Endothelial cell of umbilical vein (primary cell): ENCODE data around the gene ATCAY. TPM values are rescaled to one million over a fixed set of nuclear protein-coding genes. Genes with fewer than 3 reads are reported as not detected.

Experiments used
- BruUV-seq: library from RNA; stranded (reverse); fragments of 400-500 nt; replicated peaks from 2 replicates; lab custom pipeline; 2021; lab: Mats Ljungman, UMichigan
- CTCF ChIA-PET: fragments of 300-600, 350-600 bp; sonication (Branson Sonifier 250); formaldehyde crosslinking; loops from one replicate; lab custom pipeline; 2021; ENCODE audit warnings: antibody characterized with exemption, inconsistent platforms; lab: Charles Lee
- POLR2A ChIA-PET: fragments of 300-600, 350-600 bp; sonication (Branson Sonifier 250); formaldehyde crosslinking; loops from one replicate; lab custom pipeline; 2021; ENCODE audit warnings: antibody characterized with exemption, inconsistent platforms; lab: Charles Lee
- DNase-seq: peaks from one replicate; pipeline ENCODE4 v3.0.0-alpha.2; 2011; ENCODE audit warnings: low read depth, low spot score
- FAIRE-seq: peaks from 2 replicates; lab custom pipeline; 2011; peaks lifted over from hg19 to GRCh38; lab: Jason Lieb, UNC
- H2AFZ ChIP-seq: 2 replicates; pipeline ENCODE4 v1.6.0; 2012; ENCODE audit warnings: low read depth, low read length, control low read depth, inconsistent platforms
- H3K27ac ChIP-seq: 2 replicates; pipeline ENCODE4 v1.5.1; 2011; ENCODE audit warnings: low read depth, mild to moderate bottlenecking, control low read depth, low read length, moderate library complexity; ENCODE audit not compliant: insufficient read depth
- H3K27me3 ChIP-seq, 2 experiments: 2 replicates each; pipeline versions ENCODE4 v1.6.0 to v1.6.1; 2011; ENCODE audit warnings: low read length in 2 of 2, mixed read lengths in 1 of 2; ENCODE audit not compliant: control insufficient read depth in 2 of 2, insufficient read depth in 2 of 2
- H3K36me3 ChIP-seq, 2 experiments: 2 replicates in 1 of 2; 3 replicates in 1 of 2; pipeline ENCODE4 v1.5.1; 2011; ENCODE audit warnings: low read length in 2 of 2, mild to moderate bottlenecking in 1 of 2, moderate library complexity in 1 of 2; ENCODE audit not compliant: control insufficient read depth in 2 of 2, insufficient read depth in 2 of 2; ENCODE audit errors: extremely low read depth in 1 of 2
- H3K4me1 ChIP-seq: 3 replicates; pipeline ENCODE4 v1.5.1; 2011; ENCODE audit warnings: mild to moderate bottlenecking, low read length; ENCODE audit not compliant: control insufficient read depth, insufficient read depth; ENCODE audit errors: extremely low read depth
- H3K4me2 ChIP-seq: 2 replicates; pipeline ENCODE4 v1.6.1; 2011; ENCODE audit warnings: low read length, control low read depth, mixed read lengths; ENCODE audit not compliant: insufficient read depth
- H3K4me3 ChIP-seq, 3 experiments: fragments of 200-600 bp in 1 of 3; sonication (generic), shearing (Covaris generic) in 1 of 3; replicated peaks in 1 of 3; 2 replicates each; pipeline ENCODE4 v1.5.1; 2011 to 2016; ENCODE audit warnings: control low read depth in 3 of 3, low read length in 3 of 3, mild to moderate bottlenecking in 2 of 3, inconsistent platforms in 1 of 3, low read depth in 1 of 3, moderate library complexity in 1 of 3; ENCODE audit not compliant: insufficient read depth in 1 of 3
- H3K79me2 ChIP-seq: 2 replicates; pipeline ENCODE4 v1.6.0; 2012; ENCODE audit warnings: low read length, inconsistent platforms; ENCODE audit not compliant: control insufficient read depth, insufficient read depth
- H3K9ac ChIP-seq: replicated peaks from 2 replicates; pipeline ENCODE3; 2011; ENCODE audit warnings: low read length, control low read depth; ENCODE audit not compliant: insufficient read depth; ENCODE audit errors: extremely low read depth
- H3K9me1 ChIP-seq: replicated peaks from 3 replicates; pipeline ENCODE4 v1.6.0; 2011; ENCODE audit warnings: mild to moderate bottlenecking, low read length; ENCODE audit not compliant: control insufficient read depth, insufficient read depth; ENCODE audit errors: extremely low read depth
- H3K9me3 ChIP-seq: replicated peaks from 2 replicates; pipeline ENCODE4 v1.5.1; 2012; ENCODE audit warnings: low read length, inconsistent platforms; ENCODE audit not compliant: control insufficient read depth, insufficient read depth
- H4K20me1 ChIP-seq: replicated peaks from 2 replicates; pipeline ENCODE3; 2011; ENCODE audit warnings: mild to moderate bottlenecking, low read length; ENCODE audit not compliant: control insufficient read depth, insufficient read depth; ENCODE audit errors: extremely low read depth
- CTCF ChIP-seq, 2 donors: IDR thresholded peaks; 1 replicate in 1 of 2; 2 replicates in 1 of 2; pipeline ENCODE4 v1.5.1; 2011; ENCODE audit warnings: low read length in 2 of 2, mild to moderate bottlenecking in 2 of 2, moderate library complexity in 2 of 2, control low read depth in 1 of 2, inconsistent platforms in 1 of 2, low read depth in 1 of 2; ENCODE audit not compliant: insufficient read depth in 1 of 2; ENCODE audit errors: extremely low read depth in 1 of 2
- EZH2 ChIP-seq: IDR thresholded peaks from 2 replicates; pipeline ENCODE4 v1.6.1; 2012; ENCODE audit warnings: borderline replicate concordance, low read depth, mild to moderate bottlenecking, moderate library complexity, low read length, inconsistent platforms; ENCODE audit not compliant: severe bottlenecking
- FOS ChIP-seq: IDR thresholded peaks from 2 replicates; pipeline ENCODE4 v1.6.1; 2011; ENCODE audit warnings: mild to moderate bottlenecking, low read length, moderate library complexity, borderline replicate concordance; ENCODE audit not compliant: insufficient read depth
- GATA2 ChIP-seq: IDR thresholded peaks from 2 replicates; pipeline ENCODE4 v1.7.0; 2011; ENCODE audit warnings: low read depth, mild to moderate bottlenecking, moderate library complexity, mixed read lengths, low read length; ENCODE audit not compliant: insufficient read length, insufficient read depth
- JUN ChIP-seq: IDR thresholded peaks from 2 replicates; pipeline ENCODE4 v1.6.1; 2011; ENCODE audit warnings: borderline replicate concordance, low read depth; ENCODE audit not compliant: insufficient read length, insufficient read depth
- MAX ChIP-seq: IDR thresholded peaks from 2 replicates; pipeline ENCODE4 v1.6.1; 2011; ENCODE audit not compliant: insufficient read depth, insufficient read length
- MYC ChIP-seq: IDR thresholded peaks from one replicate; pipeline ENCODE4 v1.6.1; 2011; ENCODE audit warnings: mild to moderate bottlenecking, low read depth, low read length
- POLR2A ChIP-seq: IDR thresholded peaks from 2 replicates; pipeline ENCODE4 v1.6.1; 2012; ENCODE audit warnings: low read depth, mild to moderate bottlenecking, control low read depth, low read length
- POLR2AphosphoS5 ChIP-seq: IDR thresholded peaks from 2 replicates; pipeline ENCODE4 v1.6.1; 2012; ENCODE audit warnings: low read depth, mild to moderate bottlenecking, control low read depth, low read length, moderate library complexity; ENCODE audit not compliant: insufficient read depth
- dilution Hi-C: fragments of 300-500 bp; cut with MboI; formaldehyde crosslinking; loops from one replicate; pipeline ENCODE4 v1.15.0; 2019; ENCODE audit warnings: low sequenced_read_pairs; ENCODE audit not compliant: extremely low pct_ligation_motif_present
- intact Hi-C: fragments of 100-400 bp; cut with micrococcal nuclease; formaldehyde crosslinking; loops from one replicate; pipeline ENCODE4 v1.10.0; 2022
- polyA plus RNA-seq, 4 experiments: library from polyadenylated mRNA; depleted of rRNA in 3 of 4; stranded (reverse) in 3 of 4; unstranded in 1 of 4; fragments of >200 nt; gene quantifications; 2 replicates each; pipeline versions ENCODE4 v1.2.1 to v1.2.3, GENCODE V29; 2011 to 2012; ENCODE audit warnings: missing spikeins in 1 of 4
- total RNA-seq: library from RNA; stranded (reverse); gene quantifications from 2 replicates; pipeline ENCODE4 v1.2.3, GENCODE V29; 2021

ATCAY gene
- total and polyA plus RNA-seq, 2 donors (not counting 3 experiments of a cell fraction or from before 2014, with no cell fraction given): 0.03 TPM; not detected in 1

- H3K27ac ChIP-seq: no peak overlapping the region
- H3K36me3 ChIP-seq: peaks cover 13 to 65% of the 10 kb centered on the region in 2 experiments
- POLR2A ChIA-PET: no interaction called here
- H4K20me1 ChIP-seq: no peaks in the 10 kb centered on the region
- CTCF ChIA-PET: interaction anchor here (1.1 kb wide), 1 partner anchor 179 kb away, joined by 3 read pairs; no protein-coding TSS in a partner anchor
- no peaks in the 10 kb centered on the region for H3K27me3 ChIP-seq
- H3K9ac ChIP-seq: no peak overlapping the region
- H3K4me2 ChIP-seq: no peak overlapping the region
- no peak for TF ChIP-seq POLR2A
- TF ChIP-seq FOS: no peak
- no peak for TF ChIP-seq POLR2AphosphoS5
- no peak for TF ChIP-seq MYC
- no peak for TF ChIP-seq CTCF (IDR thresholded peaks at IDR 0.05; ENCODE audit: extremely low read depth in 1 of 2, insufficient read depth in 1 of 2, low read depth in 1 of 2, low read length in 2 of 2)
- TF ChIP-seq JUN: no peak
- no peak for TF ChIP-seq MAX
- TF ChIP-seq GATA2: no peak
- no peak for TF ChIP-seq EZH2
- no peak overlapping the region for H3K4me3 ChIP-seq
- DNase-seq (no peak), FAIRE-seq (no peak)
- dilution Hi-C loops (no loop called here), intact Hi-C loops (no loop called here)
- H3K9me3 ChIP-seq: no peaks in the 10 kb centered on the region
- H3K79me2 ChIP-seq: peaks cover 12% of the 10 kb centered on the region
- no peak overlapping the region for H2AFZ ChIP-seq
- H3K9me1 ChIP-seq: no peaks in the 10 kb centered on the region
- no peaks in the 10 kb centered on the region for H3K4me1 ChIP-seq
- no TSS peak for BruUV-seq
Observed at GRCh38 chr19:3961007-3961406, 80.5 kb downstream of the ATCAY start.
